PC-9 (cell line): ENCODE data around the gene PTPRM.

Source experiments
- EZH2 ChIP-seq: fragments of 200-600 bp; sonication (generic); IDR thresholded peaks from 2 replicates; pipeline ENCODE4 v1.8.0; 2017; ENCODE audit warnings: antibody characterized with exemption, low read depth
- TF ChIP-seq, protein P1 (sequence below): fragments of 200-600 bp; sonication (generic); conservative IDR thresholded peaks from 2 replicates; pipeline ENCODE4 v1.6.1; 2017; ENCODE audit warnings: mixed run types, antibody characterized with exemption, mild to moderate bottlenecking, moderate library complexity

- TF ChIP-seq, protein P1, sequence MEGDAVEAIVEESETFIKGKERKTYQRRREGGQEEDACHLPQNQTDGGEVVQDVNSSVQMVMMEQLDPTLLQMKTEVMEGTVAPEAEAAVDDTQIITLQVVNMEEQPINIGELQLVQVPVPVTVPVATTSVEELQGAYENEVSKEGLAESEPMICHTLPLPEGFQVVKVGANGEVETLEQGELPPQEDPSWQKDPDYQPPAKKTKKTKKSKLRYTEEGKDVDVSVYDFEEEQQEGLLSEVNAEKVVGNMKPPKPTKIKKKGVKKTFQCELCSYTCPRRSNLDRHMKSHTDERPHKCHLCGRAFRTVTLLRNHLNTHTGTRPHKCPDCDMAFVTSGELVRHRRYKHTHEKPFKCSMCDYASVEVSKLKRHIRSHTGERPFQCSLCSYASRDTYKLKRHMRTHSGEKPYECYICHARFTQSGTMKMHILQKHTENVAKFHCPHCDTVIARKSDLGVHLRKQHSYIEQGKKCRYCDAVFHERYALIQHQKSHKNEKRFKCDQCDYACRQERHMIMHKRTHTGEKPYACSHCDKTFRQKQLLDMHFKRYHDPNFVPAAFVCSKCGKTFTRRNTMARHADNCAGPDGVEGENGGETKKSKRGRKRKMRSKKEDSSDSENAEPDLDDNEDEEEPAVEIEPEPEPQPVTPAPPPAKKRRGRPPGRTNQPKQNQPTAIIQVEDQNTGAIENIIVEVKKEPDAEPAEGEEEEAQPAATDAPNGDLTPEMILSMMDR = no peak
- TF ChIP-seq EZH2 = no peak
These were observed 5.7 kb downstream of the PTPRM start for GRCh38 chr18:7572822-7573221.
